Measurements from ENCODE around the gene ENPEP. TPM values are rescaled to one million over a fixed set of nuclear protein-coding genes. Genes with fewer than 3 reads are reported as not detected.

Gene ENPEP
- total and polyA plus RNA-seq, 2 donors (not counting 1 experiment from before 2014, with no cell fraction given): not detected

- Mint-ChIP-seq H3K9me3 (ENCODE audit: insufficient read depth) (no peaks in the 10 kb centered on the region), H3K27ac (no peak overlapping the region), H3K4me1 (no peaks in the 10 kb centered on the region), H3K4me3 (no peak overlapping the region), H3K27me3 (peaks cover 46% of the 10 kb centered on the region)
- H3K4me2 ChIP-seq (replicated peaks; ENCODE audit: low read depth, low read length, poor library complexity, severe bottlenecking): no peak overlapping the region
- no CpG with 5 or more reads among the region's 6 CpGs for WGBS (ENCODE audit: insufficient coverage)
- H3K4me3 ChIP-seq (ENCODE audit: control extremely low read depth in 1 of 5, extremely low read depth in 1 of 5, insufficient read depth in 1 of 5, low read depth in 2 of 5, low read length in 4 of 5): no peak overlapping the region
- no peak overlapping the region for H3K9ac ChIP-seq (ENCODE audit: low read length)
- ATAC-seq (ENCODE audit: low read depth): no peak
- intact Hi-C loops (cut with micrococcal nuclease): no loop called here
- H3K36me3 ChIP-seq (replicated peaks in 1 of 2; ENCODE audit: control extremely low read depth in 1 of 2, control insufficient read depth in 1 of 2, extremely low read depth in 1 of 2, insufficient read depth in 2 of 2, low read length in 1 of 2): no peaks in the 10 kb centered on the region
- CTCF ChIA-PET: no interaction called here
- TF ChIP-seq CTCF (IDR thresholded peaks at IDR 0.05) (no peak), EZH2 (IDR thresholded peaks at IDR 0.05; ENCODE audit: borderline replicate concordance, insufficient read depth, low read depth, low read length, poor library complexity, severe bottlenecking) (no peak)
- POLR2A ChIA-PET: no interaction called here
- no peak for DNase-seq
- H3K4me1 ChIP-seq (ENCODE audit: control insufficient read depth in 2 of 2, insufficient read depth in 2 of 2, low read length in 2 of 2): peaks cover 0 to 4% of the 10 kb centered on the region in 2 donors
- H2AFZ ChIP-seq (ENCODE audit: insufficient read depth, low read depth, low read length, poor library complexity, severe bottlenecking): no peak overlapping the region
- no peaks in the 10 kb centered on the region for H4K20me1 ChIP-seq (ENCODE audit: control insufficient read depth, insufficient read depth, low read length, poor library complexity, severe bottlenecking)
- H3K27me3 ChIP-seq (replicated peaks in 1 of 4; ENCODE audit: control extremely low read depth in 1 of 4, control insufficient read depth in 3 of 4, insufficient read depth in 4 of 4, low read length in 3 of 4): peaks cover 0 to 42% (median 37%) of the 10 kb centered on the region in 4 experiments
- H3K9me3 ChIP-seq (ENCODE audit: control extremely low read depth in 1 of 3, control insufficient read depth in 2 of 3, insufficient read depth in 1 of 3, low read length in 2 of 3): peaks cover 0 to 27% (median 0%) of the 10 kb centered on the region in 3 donors
- no peaks in the 10 kb centered on the region for H3K79me2 ChIP-seq (ENCODE audit: control insufficient read depth, insufficient read depth, low read length)
- no peak overlapping the region for H3K27ac ChIP-seq (ENCODE audit: low read length in 2 of 2)
Measured at GRCh38 chr4:110609044-110609750, 133.2 kb downstream of the ENPEP start.

- Histone ChIP-seq H3K9me3 (ENCODE audit: control extremely low read depth in 1 of 3, control insufficient read depth in 2 of 3, insufficient read depth in 1 of 3, low read length in 2 of 3) (peaks cover 0 to 37% (median 0%) of the 10 kb centered on the region in 3 donors), H3K79me2 (ENCODE audit: control insufficient read depth, insufficient read depth, low read length) (no peaks in the 10 kb centered on the region), H3K4me2 (replicated peaks; ENCODE audit: low read depth, low read length, poor library complexity, severe bottlenecking) (no peak overlapping the region), H3K4me1 (ENCODE audit: control insufficient read depth in 2 of 2, insufficient read depth in 2 of 2, low read length in 2 of 2) (peaks cover 0 to 4% of the 10 kb centered on the region in 2 donors), H3K36me3 (replicated peaks in 1 of 2; ENCODE audit: control extremely low read depth in 1 of 2, control insufficient read depth in 1 of 2, extremely low read depth in 1 of 2, insufficient read depth in 2 of 2, low read length in 1 of 2) (no peaks in the 10 kb centered on the region), H4K20me1 (ENCODE audit: control insufficient read depth, insufficient read depth, low read length, poor library complexity, severe bottlenecking) (no peaks in the 10 kb centered on the region), H3K4me3 (ENCODE audit: control extremely low read depth in 1 of 5, extremely low read depth in 1 of 5, insufficient read depth in 1 of 5, low read depth in 2 of 5, low read length in 4 of 5) (no peak overlapping the region), H3K27me3 (replicated peaks in 1 of 4; ENCODE audit: control extremely low read depth in 1 of 4, control insufficient read depth in 3 of 4, insufficient read depth in 4 of 4, low read length in 3 of 4) (peaks cover 0 to 55% (median 46%) of the 10 kb centered on the region in 4 experiments), H3K27ac (ENCODE audit: low read length in 2 of 2) (no peak overlapping the region), H3K9ac (ENCODE audit: low read length) (no peak overlapping the region), H2AFZ (ENCODE audit: insufficient read depth, low read depth, low read length, poor library complexity, severe bottlenecking) (no peak overlapping the region)
- ChIA-PET POLR2A (no interaction called here), CTCF (no interaction called here)
- Mint-ChIP-seq H3K27me3 (peaks cover 53% of the 10 kb centered on the region), H3K9me3 (ENCODE audit: insufficient read depth) (no peaks in the 10 kb centered on the region), H3K4me1 (no peaks in the 10 kb centered on the region), H3K4me3 (no peak overlapping the region), H3K27ac (no peak overlapping the region)
- intact Hi-C loops (cut with micrococcal nuclease): loop anchor here (10.0 kb wide), 1 partner anchor 1904 kb away; the partner anchor contains the start of gene NEUROG2
- WGBS (ENCODE audit: insufficient coverage): 12% methylated on average over 15 of the region's 20 CpGs
- TF ChIP-seq EZH2 (IDR thresholded peaks at IDR 0.05; ENCODE audit: borderline replicate concordance, insufficient read depth, low read depth, low read length, poor library complexity, severe bottlenecking) (no peak), CTCF (IDR thresholded peaks at IDR 0.05) (no peak)
- no peak for ATAC-seq (ENCODE audit: low read depth)
- no peak for DNase-seq
Measured at GRCh38 chr4:110610620-110610939, 134.6 kb downstream of the ENPEP start.

Data from B cell (primary cell).